Embryonic facial prominence (tissue), 1 donor: ENCODE results near the gene MOV10L1.
"Not testable (repeated sequence)": the region's sequence is repeated elsewhere in the genome, so short reads cannot be mapped to it uniquely, and the experiment has no call there.

ENCODE experiments used
- DNase-seq: peaks from one replicate; pipeline ENCODE4 v3.0.0-alpha.2; 2016; ENCODE audit errors: extremely low spot score

Gene MOV10L1

DNA sequence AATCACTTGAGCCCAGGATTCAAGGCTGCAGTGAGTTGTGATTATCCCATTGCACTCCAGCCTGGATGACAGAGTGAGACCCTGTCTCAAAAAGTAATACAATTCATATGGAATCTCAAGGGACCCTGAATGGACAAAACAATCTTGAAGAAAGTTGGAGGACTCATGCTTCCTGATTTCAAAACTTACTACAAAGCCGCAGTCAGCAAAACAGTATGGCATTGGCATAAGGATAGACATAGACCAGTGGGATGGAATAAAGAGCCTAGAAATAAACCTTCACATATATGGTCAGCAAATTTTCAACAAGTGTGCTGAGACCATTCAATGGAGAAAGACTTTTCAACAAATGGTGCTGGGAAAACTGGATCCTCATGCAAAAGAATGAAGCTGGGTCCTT is 113.5 kb downstream of the MOV10L1 start:
- no peak for DNase-seq

DNA sequence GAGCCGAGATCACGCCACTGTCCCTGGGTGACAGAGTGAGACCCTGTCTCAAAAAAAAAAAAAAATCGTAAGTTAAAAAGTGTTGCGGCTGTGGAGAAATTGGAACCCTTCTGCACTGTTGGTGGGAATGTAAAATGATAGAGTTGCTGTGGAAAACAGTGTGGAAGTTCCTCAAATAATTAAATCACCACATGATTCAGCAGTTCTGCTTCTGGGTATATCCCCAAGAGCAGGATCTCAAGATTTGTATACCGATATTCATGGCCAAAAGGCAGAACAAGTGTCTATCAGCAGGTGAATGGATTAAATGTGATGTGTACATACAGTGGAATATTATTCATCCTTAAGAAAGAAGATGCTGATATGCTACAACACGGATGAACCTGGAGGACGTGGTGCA is 114.8 kb downstream of the MOV10L1 start:
- DNase-seq, result no peak

DNA sequence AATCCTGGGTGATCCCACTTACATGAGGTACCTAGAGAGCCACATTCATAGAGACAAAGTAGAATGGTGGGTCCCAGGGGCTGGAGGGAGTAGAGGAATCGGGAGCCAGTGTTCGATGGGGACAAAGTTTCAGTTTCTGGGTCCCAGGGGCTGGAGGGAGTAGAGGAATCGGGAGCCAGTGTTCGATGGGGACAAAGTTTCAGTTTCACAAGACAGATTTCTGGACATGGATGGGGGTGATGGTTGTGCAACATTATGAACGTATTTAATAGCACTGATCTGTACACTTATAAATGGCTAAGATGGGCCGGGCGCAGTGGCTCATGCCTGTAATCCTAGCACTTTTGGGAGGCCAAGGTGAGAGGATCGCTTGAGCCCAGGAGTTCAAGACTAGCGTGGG is 115.2 kb downstream of the MOV10L1 start:
- not testable (repeated sequence) for DNase-seq

DNA sequence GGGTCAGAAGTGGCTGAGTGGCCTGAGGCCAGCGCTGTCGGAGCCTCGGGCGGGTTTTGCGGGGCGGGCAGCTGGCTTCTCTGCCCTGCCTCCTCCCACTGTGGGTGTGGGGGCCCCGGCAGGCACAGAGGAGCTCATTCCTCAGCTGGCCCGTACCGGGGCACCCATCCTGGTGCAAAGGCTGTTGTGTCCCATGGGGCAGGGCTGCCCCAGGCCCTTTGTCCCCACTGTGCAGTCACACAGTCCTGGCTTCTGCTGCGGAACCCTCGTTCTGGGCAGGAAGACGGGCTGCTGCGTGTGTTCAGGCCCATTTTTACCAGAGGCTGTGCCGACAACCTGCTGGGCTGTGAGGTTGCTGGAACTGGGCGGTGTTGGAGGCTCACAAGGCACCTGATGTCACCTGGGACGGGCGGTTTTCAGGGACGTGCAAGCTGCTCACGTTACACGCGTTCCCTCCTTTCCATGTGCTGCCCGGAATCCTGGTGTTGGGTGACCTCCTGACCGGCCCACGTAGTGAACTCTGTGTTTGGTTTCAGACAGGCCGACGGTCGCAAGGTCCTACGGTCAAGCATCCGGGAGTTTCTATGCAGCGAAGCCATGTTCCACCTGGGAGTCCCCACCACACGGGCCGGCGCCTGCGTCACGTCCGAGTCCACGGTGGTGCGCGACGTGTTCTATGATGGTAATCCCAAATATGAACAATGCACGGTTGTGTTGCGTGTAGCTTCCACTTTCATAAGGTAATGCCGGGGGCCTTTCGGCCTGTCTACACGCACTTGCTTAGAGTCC is 116.2 kb downstream of the MOV10L1 start:
- no peak for DNase-seq

DNA sequence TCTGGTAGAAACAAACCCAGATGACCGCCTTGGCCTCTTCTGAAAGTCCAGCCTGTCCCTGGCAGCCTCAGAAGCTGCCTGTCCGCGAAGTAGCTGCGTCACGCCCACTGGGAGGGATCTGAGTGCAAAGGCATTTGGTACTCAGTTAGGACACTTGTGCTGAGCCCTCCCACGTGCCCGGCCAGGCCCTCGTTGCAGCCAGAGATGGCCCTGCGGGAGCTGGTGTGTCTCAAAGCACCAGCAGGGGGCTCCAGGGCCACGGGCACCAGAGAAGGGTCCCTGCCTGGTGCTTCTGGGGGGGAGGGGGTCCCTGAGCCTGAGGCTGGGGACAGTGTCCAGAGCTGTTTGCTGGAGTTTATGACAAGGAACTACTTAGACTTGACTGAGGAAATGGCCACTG is 116.8 kb downstream of the MOV10L1 start:
- DNase-seq, result no peak

DNA sequence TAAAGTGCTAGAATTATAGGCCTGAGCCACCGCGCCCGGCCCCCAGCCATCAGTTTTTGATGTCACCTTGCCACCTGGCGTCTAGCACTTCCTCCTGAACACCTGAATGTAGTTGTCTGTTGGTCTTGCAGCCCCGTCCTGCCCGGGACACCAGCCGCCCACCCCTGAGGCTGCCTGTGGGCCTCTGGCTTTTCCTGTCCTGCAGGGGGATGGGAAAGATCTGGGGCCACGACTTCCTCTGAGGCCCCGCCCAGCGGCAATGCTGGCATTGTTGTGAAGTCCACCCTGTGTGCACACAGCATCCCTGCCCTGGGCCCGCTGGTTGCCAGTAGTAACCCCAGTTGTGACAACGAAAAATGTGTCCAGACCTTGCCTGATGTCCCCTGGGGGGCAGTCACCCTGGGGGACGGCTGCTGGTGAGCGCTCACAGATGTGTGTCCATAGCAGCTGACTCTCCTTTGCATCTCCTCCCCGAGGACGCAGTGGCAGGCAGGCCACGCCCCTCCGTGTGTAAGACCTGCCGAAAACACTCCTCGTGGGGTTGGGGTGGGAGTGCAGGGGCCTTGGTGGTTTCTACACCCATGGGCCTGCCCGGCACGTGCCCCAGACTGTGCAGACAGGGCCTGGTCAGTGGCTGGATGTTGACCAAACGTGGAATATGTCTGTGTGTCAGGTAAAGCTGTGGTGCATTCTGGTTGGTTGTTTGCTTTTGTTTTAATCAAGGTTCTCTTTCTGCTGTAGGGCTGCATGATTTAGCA is 117.8 kb downstream of the MOV10L1 start:
- DNase-seq, result no peak

DNA sequence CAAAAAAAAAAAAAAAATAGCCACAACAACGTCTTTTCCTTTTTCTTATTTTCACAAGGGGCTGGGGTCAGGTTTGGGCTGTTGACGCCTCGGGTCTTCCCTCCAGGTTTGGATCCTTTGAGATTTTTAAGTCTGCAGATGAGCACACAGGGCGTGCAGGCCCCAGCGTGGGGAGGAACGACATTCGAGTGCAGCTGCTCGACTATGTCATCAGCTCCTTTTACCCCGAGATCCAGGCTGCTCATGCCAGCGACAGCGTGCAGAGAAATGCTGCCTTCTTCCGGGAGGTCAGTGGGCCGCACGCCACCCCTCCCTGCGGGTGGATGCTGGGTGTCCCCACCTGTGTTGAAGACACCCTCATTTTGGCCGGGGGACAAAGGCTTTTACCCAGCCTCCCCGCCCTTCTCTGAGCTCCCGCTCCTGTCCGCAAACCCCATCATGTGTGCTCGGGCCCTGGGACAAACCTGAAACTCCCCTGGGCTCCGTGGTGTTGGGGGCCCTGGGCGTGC is 118.7 kb downstream of the MOV10L1 start:
- DNase-seq, result no peak

DNA sequence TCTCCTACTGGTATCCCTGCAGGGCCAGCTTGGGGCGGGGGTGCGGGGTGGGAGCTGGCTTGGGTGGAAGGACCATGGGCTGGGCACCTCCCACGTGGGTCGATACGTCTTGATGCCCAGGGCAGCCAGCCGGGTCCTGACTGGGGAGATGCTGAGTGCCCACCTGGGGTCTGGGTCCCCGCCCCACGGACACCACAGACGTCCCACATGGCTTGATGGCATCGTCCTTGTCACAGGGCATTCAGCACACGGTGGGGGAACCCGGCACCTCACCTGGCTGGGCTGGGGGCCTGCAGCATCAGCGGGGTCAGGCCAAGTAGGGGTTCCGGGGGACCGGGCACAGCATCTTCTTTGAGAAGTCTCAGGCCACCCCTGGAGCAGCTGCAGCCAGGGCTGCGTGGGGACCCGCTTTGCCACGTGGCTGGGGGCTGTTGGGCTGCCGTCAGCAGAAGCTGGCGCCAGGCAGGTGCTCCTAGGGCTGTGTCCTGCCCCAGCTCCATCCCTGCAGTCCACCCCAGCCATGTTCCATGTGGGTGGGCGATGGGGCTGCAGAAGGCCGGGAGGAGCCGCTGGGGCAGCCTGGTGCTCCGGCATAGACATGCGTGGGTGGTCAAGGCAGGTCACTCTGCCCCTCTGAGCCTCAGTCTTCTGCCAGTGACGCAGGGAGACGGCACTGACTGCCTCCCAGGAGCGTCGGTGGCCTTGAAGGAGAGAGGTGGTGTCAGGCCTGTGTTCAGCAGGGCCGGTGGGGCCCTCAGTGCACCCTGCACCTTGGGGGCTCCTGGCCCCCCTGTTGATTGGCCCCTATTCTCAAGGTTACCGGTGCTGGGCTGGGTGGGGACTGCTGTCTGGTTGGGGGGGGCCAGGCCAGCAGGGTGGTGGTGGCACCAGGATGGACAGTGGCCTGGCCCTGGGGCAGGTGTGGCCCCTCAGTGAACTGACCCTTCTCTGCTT is 119.4 kb downstream of the MOV10L1 start:
- DNase-seq, result no peak

DNA sequence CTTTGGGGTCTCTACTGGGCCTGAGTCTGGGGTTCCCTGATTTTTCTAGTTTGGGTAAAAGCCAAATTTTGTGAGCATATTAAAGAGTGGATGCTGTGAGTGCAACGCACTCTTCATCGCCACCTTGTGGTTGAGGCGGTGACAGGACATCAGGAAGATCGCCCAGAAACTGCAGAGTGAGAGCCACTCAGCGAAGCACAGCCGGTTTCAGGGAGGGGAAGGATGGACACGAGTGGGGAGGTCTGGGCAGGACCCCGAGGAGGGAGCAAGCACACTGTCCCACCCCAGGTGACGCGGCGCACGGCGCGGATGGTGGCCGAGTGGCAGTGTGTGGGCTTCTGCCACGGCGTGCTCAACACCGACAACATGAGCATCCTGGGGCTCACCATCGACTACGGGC is 120.1 kb downstream of the MOV10L1 start:
- DNase-seq, result no peak

DNA sequence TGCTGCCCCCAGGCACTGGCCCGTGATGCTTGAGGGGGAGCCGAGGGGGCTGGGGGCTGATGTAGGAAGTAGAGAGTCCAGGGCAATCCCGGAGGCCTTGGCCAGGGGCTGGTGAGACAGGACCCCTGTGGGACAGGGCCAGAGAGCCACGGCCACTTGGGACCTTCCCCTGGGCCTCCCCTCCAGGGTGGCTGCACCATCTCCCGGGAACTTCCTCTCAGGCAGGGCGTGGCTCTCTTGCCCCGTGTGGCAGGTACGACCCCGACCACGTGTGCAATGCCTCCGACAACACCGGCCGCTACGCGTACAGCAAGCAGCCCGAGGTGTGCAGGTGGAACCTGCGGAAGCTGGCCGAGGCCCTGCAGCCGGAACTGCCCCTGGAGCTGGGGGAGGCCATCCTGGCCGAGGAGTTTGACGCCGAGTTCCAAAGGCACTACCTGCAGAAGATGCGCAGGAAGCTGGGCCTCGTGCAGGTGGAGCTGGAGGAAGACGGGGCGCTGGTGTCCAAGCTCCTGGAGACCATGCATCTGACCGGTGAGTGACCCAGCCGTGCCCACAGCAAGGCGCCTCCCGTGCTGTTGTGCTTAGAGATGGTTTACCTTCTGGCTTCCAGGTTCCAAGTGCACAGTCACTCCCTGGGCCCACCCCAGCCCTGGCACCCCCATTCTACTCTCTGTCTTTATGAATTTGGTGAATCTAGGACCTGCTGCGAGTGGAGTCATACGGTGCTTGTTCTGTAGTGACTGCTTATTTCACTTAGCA is 120.8 kb downstream of the MOV10L1 start:
- DNase-seq, result no peak

DNA sequence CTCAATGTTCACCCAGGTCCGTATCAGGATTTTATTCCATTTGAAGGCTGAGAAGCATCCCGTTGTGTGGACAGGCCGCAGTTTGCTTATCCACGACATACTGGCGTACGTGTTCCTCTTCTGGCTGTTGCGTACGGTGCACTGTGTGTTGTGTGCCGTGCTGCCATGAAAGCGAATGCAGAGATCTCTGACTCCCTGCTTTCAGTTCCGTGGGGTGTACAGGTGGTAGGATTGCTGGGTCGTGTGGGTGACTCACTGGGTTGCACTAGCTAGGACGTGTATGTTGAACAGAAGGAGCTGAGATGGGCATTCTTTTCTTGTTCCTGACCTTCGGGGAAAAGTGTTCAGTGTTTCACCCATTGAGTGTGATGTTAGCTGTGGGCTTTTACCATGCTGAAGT is 121.3 kb downstream of the MOV10L1 start:
- no peak for DNase-seq
